Lower leg skin (tissue), 3 donors: Measurements from ENCODE around the gene LNPK.

Experiments used
- CTCF ChIP-seq, 3 donors: fragments of 450-650 bp; IDR thresholded peaks; one replicate each; pipeline ENCODE4 v1.5.1; 2016; ENCODE audit warnings: antibody characterized with exemption in 3 of 3, mild to moderate bottlenecking in 3 of 3, moderate library complexity in 2 of 3
- POLR2A ChIP-seq, 2 donors: fragments of 450-650 bp; IDR thresholded peaks; one replicate each; pipeline ENCODE4 v1.6.1; 2016 to 2017; ENCODE audit warnings: antibody characterized with exemption in 2 of 2, mild to moderate bottlenecking in 1 of 2, moderate library complexity in 1 of 2

- TF ChIP-seq CTCF (IDR thresholded peaks at IDR 0.05) (no peak), POLR2A (IDR thresholded peaks at IDR 0.05) (no peak)
These were observed 1.9 kb upstream of the LNPK start for GRCh38 chr2:176003958-176004357.
